ENCODE measurements around the gene ERLIN1. TPM values are rescaled to one million over a fixed set of nuclear protein-coding genes. Genes with fewer than 3 reads are reported as not detected.
A peak's percentile ranks its signal among the peaks of the same experiment; 100 is the strongest.

The ERLIN1 gene
- total RNA-seq, 1 experiment from 2014 or later = 42.9 TPM

GRCh38 chr10:100106865-100107264, 79.0 kb downstream of the ERLIN1 start:
- H3K4me1 Mint-ChIP-seq (ENCODE audit: insufficient read depth, unreplicated experiment) = no peaks in the 10 kb centered on the region
- H3K27me3 Mint-ChIP-seq (ENCODE audit: insufficient read depth, unreplicated experiment) = no peaks in the 10 kb centered on the region
- intact Hi-C loops (cut with micrococcal nuclease) = no loop called here
- H3K9me3 Mint-ChIP-seq (ENCODE audit: unreplicated experiment) = peaks cover 10% of the 10 kb centered on the region
- H3K27ac Mint-ChIP-seq (ENCODE audit: low read depth, unreplicated experiment) = no peak overlapping the region
- no peak for DNase-seq (ENCODE audit: unreplicated experiment)
- POLR2A ChIA-PET = no interaction called here
- H3K36me3 Mint-ChIP-seq (ENCODE audit: insufficient read depth, unreplicated experiment) = no peaks in the 10 kb centered on the region
- no peak overlapping the region for H3K4me3 Mint-ChIP-seq (ENCODE audit: unreplicated experiment)
- CTCF ChIA-PET = no interaction called here
- no TSS peak for BruUV-seq (replicated peaks)
- TF ChIP-seq, protein P1, sequence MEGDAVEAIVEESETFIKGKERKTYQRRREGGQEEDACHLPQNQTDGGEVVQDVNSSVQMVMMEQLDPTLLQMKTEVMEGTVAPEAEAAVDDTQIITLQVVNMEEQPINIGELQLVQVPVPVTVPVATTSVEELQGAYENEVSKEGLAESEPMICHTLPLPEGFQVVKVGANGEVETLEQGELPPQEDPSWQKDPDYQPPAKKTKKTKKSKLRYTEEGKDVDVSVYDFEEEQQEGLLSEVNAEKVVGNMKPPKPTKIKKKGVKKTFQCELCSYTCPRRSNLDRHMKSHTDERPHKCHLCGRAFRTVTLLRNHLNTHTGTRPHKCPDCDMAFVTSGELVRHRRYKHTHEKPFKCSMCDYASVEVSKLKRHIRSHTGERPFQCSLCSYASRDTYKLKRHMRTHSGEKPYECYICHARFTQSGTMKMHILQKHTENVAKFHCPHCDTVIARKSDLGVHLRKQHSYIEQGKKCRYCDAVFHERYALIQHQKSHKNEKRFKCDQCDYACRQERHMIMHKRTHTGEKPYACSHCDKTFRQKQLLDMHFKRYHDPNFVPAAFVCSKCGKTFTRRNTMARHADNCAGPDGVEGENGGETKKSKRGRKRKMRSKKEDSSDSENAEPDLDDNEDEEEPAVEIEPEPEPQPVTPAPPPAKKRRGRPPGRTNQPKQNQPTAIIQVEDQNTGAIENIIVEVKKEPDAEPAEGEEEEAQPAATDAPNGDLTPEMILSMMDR (IDR thresholded peaks at IDR 0.05; ENCODE audit: unreplicated experiment) = no peak

DNA sequence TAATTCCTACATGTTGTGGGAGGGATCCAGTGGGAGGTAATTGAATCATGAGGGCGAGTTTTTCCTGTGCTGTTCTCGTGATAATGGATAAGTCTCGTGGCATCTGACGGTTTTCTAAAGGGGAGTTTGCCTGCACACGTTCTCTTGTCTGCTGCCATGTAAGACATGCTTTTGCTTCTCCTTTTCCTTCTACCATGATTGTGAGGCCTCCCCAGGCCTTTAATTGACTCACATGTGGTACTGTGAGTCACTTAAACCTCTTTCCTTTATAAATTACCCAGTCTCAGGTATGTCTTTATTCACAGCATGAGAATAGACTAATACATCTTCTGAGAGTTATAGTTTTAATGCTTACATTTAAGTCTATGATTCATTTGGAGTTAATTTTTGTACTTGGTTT, 81.5 kb downstream of the ERLIN1 start:
- Mint-ChIP-seq H3K9me3 (ENCODE audit: unreplicated experiment) (peaks cover 10% of the 10 kb centered on the region), H3K27ac (ENCODE audit: low read depth, unreplicated experiment) (no peak overlapping the region), H3K4me3 (ENCODE audit: unreplicated experiment) (no peak overlapping the region), H3K27me3 (ENCODE audit: insufficient read depth, unreplicated experiment) (no peaks in the 10 kb centered on the region), H3K4me1 (ENCODE audit: insufficient read depth, unreplicated experiment) (no peaks in the 10 kb centered on the region), H3K36me3 (ENCODE audit: insufficient read depth, unreplicated experiment) (no peaks in the 10 kb centered on the region)
- TF ChIP-seq, protein P1 (IDR thresholded peaks at IDR 0.05; ENCODE audit: unreplicated experiment) = no peak
- intact Hi-C loops (cut with micrococcal nuclease) = no loop called here
- DNase-seq (ENCODE audit: unreplicated experiment) = no peak
- no TSS peak for BruUV-seq (replicated peaks)
- POLR2A ChIA-PET = no interaction called here
- CTCF ChIA-PET = no interaction called here

DNA sequence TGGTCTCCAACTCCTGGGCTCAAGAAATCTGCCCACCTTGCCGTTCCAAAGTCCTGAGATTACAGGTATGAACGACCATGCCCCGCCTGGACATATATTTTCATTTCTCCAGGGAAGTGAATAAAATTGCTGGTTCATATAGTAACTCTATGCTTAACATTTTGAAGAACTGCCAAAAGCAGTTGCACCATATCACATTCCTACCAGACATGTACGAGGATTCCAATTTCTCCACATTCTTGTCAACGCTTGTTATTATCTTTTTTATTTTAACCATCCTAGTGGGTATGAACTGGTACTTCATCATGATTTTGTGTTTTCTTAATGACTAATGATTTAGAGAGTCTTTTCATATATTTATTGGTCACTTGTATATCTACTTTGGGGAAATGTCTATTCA, 82.2 kb downstream of the ERLIN1 start:
- no peak overlapping the region for H3K4me3 Mint-ChIP-seq (ENCODE audit: unreplicated experiment)
- H3K27me3 Mint-ChIP-seq (ENCODE audit: insufficient read depth, unreplicated experiment) = no peaks in the 10 kb centered on the region
- TF ChIP-seq, protein P1 (IDR thresholded peaks at IDR 0.05; ENCODE audit: unreplicated experiment) = no peak
- no peaks in the 10 kb centered on the region for H3K4me1 Mint-ChIP-seq (ENCODE audit: insufficient read depth, unreplicated experiment)
- intact Hi-C loops (cut with micrococcal nuclease) = no loop called here
- ChIA-PET POLR2A (no interaction called here), CTCF (no interaction called here)
- H3K36me3 Mint-ChIP-seq (ENCODE audit: insufficient read depth, unreplicated experiment) = no peaks in the 10 kb centered on the region
- H3K9me3 Mint-ChIP-seq (ENCODE audit: unreplicated experiment) = peaks cover 10% of the 10 kb centered on the region
- H3K27ac Mint-ChIP-seq (ENCODE audit: low read depth, unreplicated experiment) = no peak overlapping the region
- no TSS peak for BruUV-seq (replicated peaks)
- DNase-seq (ENCODE audit: unreplicated experiment) = peak; percentile 48

DNA sequence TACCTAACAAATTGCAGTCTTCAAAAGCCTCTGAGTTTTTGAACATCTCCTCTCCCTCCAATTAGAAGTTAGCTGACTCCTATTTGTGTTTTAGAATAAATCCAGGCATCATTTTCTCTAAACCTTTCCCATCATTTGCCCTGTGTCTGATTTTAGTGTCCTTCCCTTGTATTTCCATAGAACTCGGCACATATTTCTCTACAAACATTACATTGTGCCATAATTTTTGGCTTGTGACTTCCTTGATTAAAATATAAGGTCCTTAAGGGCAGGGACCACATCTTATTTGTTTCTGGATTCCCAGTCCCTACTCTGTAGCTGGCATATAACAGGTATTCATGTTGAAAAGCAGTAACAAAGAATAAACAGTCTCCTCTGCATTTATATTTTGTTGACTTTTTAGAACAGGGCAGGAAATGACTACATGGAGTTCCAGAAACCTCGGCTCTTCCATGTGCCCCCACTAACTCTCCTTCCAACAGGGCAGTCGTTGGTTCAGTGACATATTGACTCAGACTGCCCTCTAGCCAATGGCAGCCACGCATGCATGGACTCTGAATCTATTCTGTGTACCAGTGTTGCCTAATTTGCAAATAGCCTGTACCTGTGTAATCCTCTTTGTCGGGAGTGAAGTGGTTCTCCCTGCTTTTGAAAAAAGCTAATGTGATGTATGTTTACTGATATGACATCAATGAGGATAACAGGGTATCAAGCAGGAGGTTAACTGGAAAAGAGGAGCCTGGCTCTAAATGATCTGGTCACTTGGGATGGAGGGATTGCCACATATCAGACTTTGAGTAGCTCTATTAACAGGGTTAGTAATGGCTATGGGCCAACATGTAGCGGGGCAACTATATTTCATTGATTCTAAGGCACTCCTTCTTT, 84.4 kb downstream of the ERLIN1 start:
- Mint-ChIP-seq H3K4me3 (ENCODE audit: unreplicated experiment) (no peak overlapping the region), H3K27ac (ENCODE audit: low read depth, unreplicated experiment) (no peak overlapping the region), H3K27me3 (ENCODE audit: insufficient read depth, unreplicated experiment) (no peaks in the 10 kb centered on the region), H3K36me3 (ENCODE audit: insufficient read depth, unreplicated experiment) (no peaks in the 10 kb centered on the region), H3K9me3 (ENCODE audit: unreplicated experiment) (peaks cover 10% of the 10 kb centered on the region), H3K4me1 (ENCODE audit: insufficient read depth, unreplicated experiment) (no peaks in the 10 kb centered on the region)
- ChIA-PET POLR2A (interaction anchor here (0.7 kb wide), 1 partner anchor 8 kb away, joined by 3 read pairs; no protein-coding TSS in a partner anchor), CTCF (interaction anchor here (0.5 to 2.3 kb wide), 5 partner anchors 55 to 272 kb away, joined by 3 to 11 read pairs (median 4); no protein-coding TSS in a partner anchor)
- no TSS peak for BruUV-seq (replicated peaks)
- intact Hi-C loops (cut with micrococcal nuclease) = no loop called here
- peak; percentile 30 for DNase-seq (ENCODE audit: unreplicated experiment)
- TF ChIP-seq, protein P1 (IDR thresholded peaks at IDR 0.05; ENCODE audit: unreplicated experiment) = no peak

All from MCF 10A (cell line).